Adipose tissue (tissue), 3 donors: Measurements from ENCODE around the gene UROC1. TPM values are rescaled to one million over a fixed set of nuclear protein-coding genes. Genes with fewer than 3 reads are reported as not detected.

Experiments
- H3K27ac ChIP-seq: one replicate; pipeline ENCODE4 v1.5.1; 2013; ENCODE audit warnings: low read depth, low read length
- WGBS, 3 donors: extraction: QIAGEN DNeasy Blood & Tissue Kit; methylation state at CpG; one replicate each; pipeline ENCODE4 v1.1.7; 2013; 5-methylcytosine and 5-hydroxymethylcytosine counted together
- polyA plus RNA-seq, 3 donors: library from polyadenylated mRNA; stranded (reverse); fragments of 200-250 nt; gene quantifications; one replicate each; pipeline ENCODE4 v1.2.3, GENCODE V29; 2013
- donor health status: healthy with polysubstance abuse.
- donor health status: Bipolar disorder and iron deficiency.
- donor health status: healthy.

UROC1 gene
- polyA plus RNA-seq, 3 donors: not detected

DNA sequence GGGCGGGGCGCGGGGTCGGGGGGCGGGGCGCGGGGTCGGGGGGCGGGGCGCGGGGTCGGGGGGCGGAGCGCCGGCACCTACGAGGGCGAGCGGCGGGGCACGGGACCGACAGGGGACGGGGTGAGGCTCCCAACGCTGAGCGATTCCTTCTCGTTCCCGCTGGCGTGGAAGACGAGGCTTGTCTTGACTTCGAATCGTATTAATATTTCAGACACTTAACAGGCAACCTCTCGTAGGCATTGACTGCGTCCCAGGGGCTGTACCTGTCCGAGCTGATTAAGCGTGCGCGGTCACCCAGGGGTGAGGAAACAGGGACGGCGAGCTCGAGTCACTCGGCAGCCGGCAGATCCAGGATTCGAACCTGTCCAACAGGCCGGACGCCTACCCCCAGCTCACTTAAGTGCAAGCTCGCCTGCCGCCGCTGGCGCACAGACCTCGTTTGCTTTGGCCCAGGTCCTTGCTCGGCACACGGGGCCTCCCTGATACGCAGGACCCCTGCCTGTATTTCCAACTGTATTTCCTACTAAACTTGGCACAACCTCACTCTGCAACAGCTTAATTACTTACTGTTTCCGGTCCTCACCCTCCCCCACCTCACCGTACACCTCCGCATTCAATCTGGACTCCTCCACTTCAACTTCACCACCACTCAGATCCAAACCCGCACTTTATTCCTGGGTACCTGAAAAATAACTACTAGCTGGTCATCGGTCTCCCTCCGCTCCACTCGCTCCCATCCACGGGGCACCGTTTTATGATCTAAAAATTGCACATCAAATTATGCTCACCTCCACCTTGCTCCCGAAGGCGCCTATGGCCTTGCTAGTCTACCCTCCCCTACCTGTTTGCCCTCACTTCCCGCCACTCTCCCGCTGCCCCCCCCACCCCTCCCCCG, 41.2 kb downstream of the UROC1 start:
- H3K27ac ChIP-seq: peak overlapping the region; percentile 61
- 10 to 15% (median 12%) methylated on average over 53 to 56 of the region's 66 CpGs for WGBS, 3 donors

GRCh38 chr3:126475413-126476114, 42.0 kb downstream of the UROC1 start, which contains the start of gene ZXDC:
ZXDC (minus strand) TSS chr3:126475891; CDS start chr3:126475865, 26 bp downstream.
- peak within 1 kb of the TSS; percentile 89 for H3K27ac ChIP-seq
- 0 to 2% (median 0%) methylated on average over 70 to 111 of the region's 112 CpGs for WGBS, 3 donors

DNA sequence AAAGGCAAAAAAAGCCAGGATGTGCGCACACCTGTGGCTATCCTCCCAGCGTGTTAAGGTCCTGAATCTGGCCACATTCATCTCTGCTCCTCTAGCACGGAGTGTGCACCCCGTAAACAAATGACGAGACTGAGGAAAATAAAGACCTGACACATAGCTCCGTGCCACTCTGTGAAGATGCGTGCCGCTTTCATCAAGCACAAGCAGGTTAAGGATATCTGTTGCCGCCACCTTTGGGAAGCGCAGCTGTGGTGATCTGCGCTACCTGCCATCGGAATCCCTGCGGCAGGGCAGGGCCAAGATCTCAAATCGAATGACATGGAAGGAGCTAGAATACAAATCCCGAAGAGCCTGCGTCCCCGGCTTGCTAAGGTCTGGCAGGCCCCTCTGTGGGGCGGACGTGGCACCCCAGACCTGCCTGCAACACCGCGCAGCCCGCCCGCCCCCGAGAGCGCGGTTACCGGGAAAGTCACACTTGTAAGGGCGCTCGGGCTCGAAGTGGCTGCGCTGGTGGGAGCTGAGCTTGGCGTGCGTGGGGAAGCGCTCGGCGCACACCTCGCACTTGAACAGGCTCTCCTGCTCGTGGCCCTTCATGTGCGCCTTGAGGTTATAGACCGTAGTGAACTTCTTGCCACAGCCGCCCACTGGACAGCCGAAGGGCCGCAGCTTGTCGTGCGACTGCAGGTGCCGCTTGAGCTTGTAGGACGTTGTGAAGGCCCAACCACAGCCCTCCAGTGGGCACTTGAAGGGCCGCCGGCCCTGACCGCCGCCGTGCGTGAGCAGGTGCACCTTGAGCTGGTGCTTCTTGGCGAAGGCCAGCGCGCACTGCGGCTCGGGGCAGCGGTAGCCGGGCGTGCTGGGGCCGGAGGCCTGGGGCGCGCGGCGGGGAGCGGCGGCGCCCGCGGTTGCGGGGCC, 42.8 kb downstream of the UROC1 start:
- H3K27ac ChIP-seq: peak overlapping the region; percentile 89
- WGBS, 3 donors: 4 to 9% (median 9%) methylated on average over 59 to 72 of the region's 72 CpGs

- H3K27ac ChIP-seq: no peak overlapping the region
- 43 to 77% (median 69%) methylated on average over 13 to 14 of the region's 14 CpGs for whole genome bisulfite sequencing, 3 donors
Measured at GRCh38 chr3:126473292-126474168, 44.0 kb downstream of the UROC1 start.

DNA sequence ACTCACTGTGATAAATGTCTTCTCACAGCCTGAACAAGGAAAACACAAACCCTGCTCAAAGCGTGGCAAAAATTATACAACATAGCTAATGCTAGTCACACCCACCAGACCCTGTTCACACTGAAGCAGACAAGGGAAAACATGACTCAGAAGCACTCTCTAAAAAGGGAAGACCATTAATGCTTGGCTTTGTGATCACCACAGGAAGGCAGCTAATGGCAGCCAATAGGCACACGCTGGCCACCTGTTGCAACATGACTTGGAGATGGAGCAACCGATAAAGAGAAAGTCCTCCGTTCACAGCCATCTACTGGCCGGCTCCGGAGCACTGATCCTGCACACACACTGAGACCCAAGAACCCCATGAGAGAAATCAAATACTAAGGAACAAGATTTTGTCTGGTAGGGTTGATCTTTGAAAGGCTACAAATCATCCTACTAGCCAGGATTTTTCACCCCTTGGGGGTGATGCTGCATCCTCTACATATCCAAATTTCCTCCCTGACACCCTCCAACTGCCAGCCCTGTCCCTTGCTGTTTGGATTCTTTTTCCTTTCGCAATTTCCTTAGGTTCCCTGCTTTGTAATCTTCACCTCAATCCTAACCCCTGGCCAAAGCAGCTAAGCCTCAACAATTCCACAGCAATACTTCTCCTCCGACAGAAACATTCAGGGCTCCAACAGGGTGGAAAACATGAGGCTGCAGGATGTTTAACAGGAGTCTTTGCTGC, 45.1 kb downstream of the UROC1 start:
- no peak overlapping the region for H3K27ac ChIP-seq
- 19 to 27% (median 22%) methylated on average over 8 of the region's 8 CpGs for WGBS, 3 donors

- WGBS, 3 donors: 91 to 92% (median 92%) methylated on average over 11 of the region's 11 CpGs
- no peak overlapping the region for H3K27ac ChIP-seq
Measured at GRCh38 chr3:126469479-126469878, 48.1 kb downstream of the UROC1 start.

GRCh38 chr3:126468028-126468891, 49.3 kb downstream of the UROC1 start:
- WGBS, 3 donors: 78 to 84% (median 81%) methylated on average over 13 of the region's 13 CpGs
- no peak overlapping the region for H3K27ac ChIP-seq

GRCh38 chr3:126467611-126467955, 50.0 kb downstream of the UROC1 start:
- WGBS, 3 donors: 79 to 82% (median 81%) methylated on average over 8 of the region's 8 CpGs

GRCh38 chr3:126466886-126467610, 50.5 kb downstream of the UROC1 start:
- peak overlapping the region; percentile 26 for H3K27ac ChIP-seq
- 70 to 78% (median 72%) methylated on average over 19 of the region's 19 CpGs for WGBS, 3 donors

More at GRCh38 chr3:126467611-126467955, 50.0 kb downstream of the UROC1 start:
- H3K27ac ChIP-seq: no peak overlapping the region

- WGBS, 3 donors: 52 to 58% (median 53%) methylated on average over 16 of the region's 16 CpGs
- no peak overlapping the region for H3K27ac ChIP-seq
Measured at GRCh38 chr3:126465928-126466544, 51.5 kb downstream of the UROC1 start.

GRCh38 chr3:126464997-126465396, 52.6 kb downstream of the UROC1 start:
- 82 to 95% (median 94%) methylated on average over 11 of the region's 11 CpGs for WGBS, 3 donors
- H3K27ac ChIP-seq: no peak overlapping the region

DNA sequence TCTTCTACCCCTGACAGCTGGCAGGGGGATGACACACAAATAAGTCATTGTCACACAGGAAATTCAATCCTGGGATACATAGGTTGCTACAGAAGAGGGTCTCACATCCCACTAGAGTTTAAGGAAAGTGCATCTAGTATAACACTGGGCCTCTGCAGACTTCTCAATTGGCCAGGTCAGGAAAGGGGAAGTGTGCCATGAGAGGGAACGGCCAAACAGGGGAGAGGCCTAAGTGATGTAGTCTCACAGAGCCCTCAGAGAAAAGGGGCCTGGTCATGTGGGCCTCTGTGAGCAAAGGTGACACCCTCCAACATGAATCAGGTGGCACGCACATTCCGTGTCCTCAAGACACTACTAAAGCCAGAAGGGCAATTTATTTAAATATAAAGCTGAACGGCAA, 53.1 kb downstream of the UROC1 start:
- 68 to 84% (median 69%) methylated on average over 4 of the region's 4 CpGs for WGBS, 3 donors
- H3K27ac ChIP-seq: no peak overlapping the region

- WGBS, 3 donors: 74 to 90% (median 90%) methylated on average over 4 of the region's 4 CpGs
- H3K27ac ChIP-seq: no peak overlapping the region
Measured at GRCh38 chr3:126464093-126464492, 53.5 kb downstream of the UROC1 start.

DNA sequence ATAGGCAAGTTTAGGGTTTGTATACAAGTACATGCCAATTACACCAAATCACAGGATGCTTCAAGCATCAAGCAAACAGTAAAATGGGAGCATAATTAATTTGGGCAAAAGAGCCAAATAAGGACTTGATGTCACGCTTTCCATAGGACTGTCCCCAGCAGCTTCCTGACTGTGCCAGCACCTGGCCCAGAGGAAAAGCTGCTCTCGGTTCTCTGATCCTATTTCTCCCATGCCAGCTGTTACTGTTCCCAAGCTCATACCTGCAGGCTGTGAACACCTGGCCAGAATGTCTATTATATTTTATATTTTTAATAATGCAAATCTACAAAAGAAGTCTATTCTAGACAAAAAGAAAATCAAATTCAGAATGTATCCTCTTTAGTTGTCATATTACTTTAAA, 54.1 kb downstream of the UROC1 start:
- WGBS, 3 donors: 41 to 95% (median 94%) methylated on average over 2 of the region's 2 CpGs
- no peak overlapping the region for H3K27ac ChIP-seq

DNA sequence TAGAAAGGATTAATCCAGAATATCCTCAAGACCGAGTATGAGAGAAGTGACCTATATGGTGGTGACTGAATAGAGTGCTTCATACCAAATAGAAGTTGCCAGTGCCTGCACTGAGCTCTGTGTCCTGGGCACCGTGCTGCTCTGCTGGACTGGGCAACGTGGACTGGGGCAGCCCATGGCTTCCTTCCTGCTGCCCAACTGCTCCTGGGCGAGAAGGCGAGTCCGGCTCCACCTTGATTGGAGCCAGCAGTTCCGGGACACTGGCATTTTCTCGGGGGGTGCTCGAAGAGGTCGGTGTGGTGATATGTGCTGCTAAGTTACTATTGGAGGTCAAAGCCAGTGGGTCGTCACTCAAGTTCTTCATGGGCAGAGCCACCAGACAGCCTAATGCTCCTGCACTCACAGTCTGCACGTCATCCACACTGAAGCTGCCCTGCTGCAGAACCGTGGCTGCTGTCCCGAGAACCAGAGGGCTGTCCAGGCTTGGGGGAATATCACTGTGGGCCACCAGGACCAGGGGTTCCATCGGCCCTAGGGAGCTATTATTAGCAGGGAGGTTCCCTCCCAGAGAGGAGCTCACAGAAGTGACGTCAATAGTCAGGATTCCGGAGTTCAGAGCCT, 56.0 kb downstream of the UROC1 start:
- 86 to 92% (median 89%) methylated on average over 17 of the region's 17 CpGs for WGBS, 3 donors

More for the DNA sequence above, 56.0 kb downstream of the UROC1 start:
- no peak overlapping the region for H3K27ac ChIP-seq
